ENCODE results near the gene CFAP61. TPM values are rescaled to one million over a fixed set of nuclear protein-coding genes. Genes with fewer than 3 reads are reported as not detected.

The CFAP61 gene
- polyA plus RNA-seq, 3 donors from 2014 or later, result 1.3 to 3.2 TPM; not detected in 1

- H3K4me3 Mint-ChIP-seq, result no peak overlapping the region
- DNase-seq, result no peak
- H3K9me3 Mint-ChIP-seq, result no peaks in the 10 kb centered on the region
- no peaks in the 10 kb centered on the region for H3K4me1 Mint-ChIP-seq
- H3K36me3 Mint-ChIP-seq, result peaks cover 0 to 4% (median 0%) of the 10 kb centered on the region in 3 donors
- H3K27ac Mint-ChIP-seq, result peak overlapping the region in 1 of 6 donors; percentile 12
- peaks cover 3 to 7% (median 3%) of the 10 kb centered on the region in 3 donors for H3K27me3 Mint-ChIP-seq (ENCODE audit: low read depth in 3 of 3)
Observed at GRCh38 chr20:20317621-20318364, 265.5 kb downstream of the CFAP61 start.

DNA sequence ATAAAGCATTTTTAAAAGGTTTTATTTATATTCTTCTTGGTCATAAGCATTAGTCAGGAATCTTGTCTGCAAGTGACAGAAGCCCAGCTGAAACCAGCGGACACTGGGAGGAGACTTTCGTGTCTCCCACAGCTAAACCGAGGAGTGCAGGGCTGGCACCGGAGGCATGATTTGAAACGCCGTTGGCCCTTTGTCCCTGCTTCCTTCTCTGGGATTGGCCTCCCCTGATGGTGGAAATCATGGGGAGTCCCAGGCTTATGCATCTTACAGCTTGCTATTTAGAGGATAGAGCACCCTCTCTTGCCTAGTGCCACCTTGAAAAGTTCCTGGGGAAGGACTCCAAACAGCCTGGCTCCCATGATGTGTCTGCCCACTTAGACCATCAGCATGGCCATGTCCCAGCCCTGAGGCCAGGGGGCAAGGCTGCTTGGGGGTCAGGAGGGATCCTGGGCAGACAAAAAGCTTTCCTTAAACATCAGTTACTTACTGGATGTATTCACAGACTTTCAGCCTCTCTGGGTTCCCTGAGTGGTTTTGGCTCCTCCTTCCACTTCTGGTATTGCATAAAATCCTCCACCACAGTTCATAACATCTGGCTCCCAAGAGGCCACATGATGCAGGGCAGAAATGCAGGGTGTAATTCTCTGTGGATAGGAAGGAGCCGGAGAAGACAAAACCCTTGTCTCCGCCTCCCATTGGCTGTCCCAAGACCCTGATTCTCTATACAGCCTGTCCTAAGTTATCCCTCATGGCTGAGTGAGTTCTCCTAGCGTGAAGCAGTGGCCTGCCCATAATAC is 266.2 kb downstream of the CFAP61 start:
- H3K4me3 Mint-ChIP-seq, result no peak overlapping the region
- no peaks in the 10 kb centered on the region for H3K9me3 Mint-ChIP-seq
- H3K4me1 Mint-ChIP-seq, result no peaks in the 10 kb centered on the region
- H3K27ac Mint-ChIP-seq, result no peak overlapping the region
- DNase-seq, result no peak
- peaks cover 0 to 4% (median 0%) of the 10 kb centered on the region in 3 donors for H3K36me3 Mint-ChIP-seq
- H3K27me3 Mint-ChIP-seq (ENCODE audit: low read depth in 3 of 3), result peaks cover 3 to 7% (median 3%) of the 10 kb centered on the region in 3 donors

DNA sequence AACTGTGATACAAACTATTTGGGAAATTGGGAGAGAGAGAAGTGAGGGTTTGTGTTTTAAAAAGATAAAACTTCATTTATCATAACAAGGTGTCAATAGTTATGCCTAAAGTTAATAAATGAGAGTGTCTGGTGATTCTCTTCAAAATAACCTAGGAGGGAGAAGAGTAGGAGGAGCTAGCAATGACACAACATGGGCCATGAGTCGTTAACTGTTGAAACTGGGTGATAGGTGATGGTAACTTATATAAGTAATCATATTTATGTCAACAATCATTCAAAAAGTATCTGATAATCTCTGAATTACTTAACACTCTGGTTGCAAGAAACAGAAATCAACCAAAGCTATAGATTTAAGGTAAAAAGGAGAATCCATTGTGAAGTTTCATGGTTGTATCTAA is 268.8 kb downstream of the CFAP61 start:
- H3K4me3 Mint-ChIP-seq, result no peak overlapping the region
- peaks cover 3 to 7% (median 3%) of the 10 kb centered on the region in 3 donors for H3K27me3 Mint-ChIP-seq (ENCODE audit: low read depth in 3 of 3)
- no peaks in the 10 kb centered on the region for H3K4me1 Mint-ChIP-seq
- H3K36me3 Mint-ChIP-seq, result peaks cover 0 to 4% (median 0%) of the 10 kb centered on the region in 3 donors
- DNase-seq, result no peak
- peaks cover 0 to 3% (median 0%) of the 10 kb centered on the region in 6 donors for H3K9me3 Mint-ChIP-seq
- H3K27ac Mint-ChIP-seq, result no peak overlapping the region

DNA sequence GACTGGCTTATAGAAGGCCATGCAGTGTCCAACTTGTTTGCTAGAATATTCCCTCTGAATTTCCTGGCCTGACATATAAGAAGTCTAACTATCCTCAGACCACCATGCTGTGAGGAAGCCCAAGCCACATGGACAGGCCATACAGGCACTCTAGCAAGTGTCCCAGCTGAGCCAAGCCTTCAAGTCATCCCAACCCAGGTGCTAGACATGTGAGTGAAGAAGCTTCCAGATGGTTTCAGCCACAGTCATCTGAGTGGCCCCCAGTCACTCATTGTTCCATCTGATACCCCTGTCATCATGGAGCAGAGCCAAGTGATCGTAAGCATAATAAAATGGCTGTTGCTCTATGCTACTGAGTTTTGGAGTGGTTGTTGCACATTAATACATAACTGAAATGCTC is 269.6 kb downstream of the CFAP61 start:
- Mint-ChIP-seq H3K36me3 (peaks cover 0 to 4% (median 0%) of the 10 kb centered on the region in 3 donors), H3K9me3 (peaks cover 0 to 3% (median 0%) of the 10 kb centered on the region in 6 donors), H3K27me3 (ENCODE audit: low read depth in 3 of 3) (peaks cover 2 to 7% (median 3%) of the 10 kb centered on the region in 3 donors), H3K4me3 (no peak overlapping the region), H3K4me1 (no peaks in the 10 kb centered on the region), H3K27ac (no peak overlapping the region)
- DNase-seq, result no peak

DNA sequence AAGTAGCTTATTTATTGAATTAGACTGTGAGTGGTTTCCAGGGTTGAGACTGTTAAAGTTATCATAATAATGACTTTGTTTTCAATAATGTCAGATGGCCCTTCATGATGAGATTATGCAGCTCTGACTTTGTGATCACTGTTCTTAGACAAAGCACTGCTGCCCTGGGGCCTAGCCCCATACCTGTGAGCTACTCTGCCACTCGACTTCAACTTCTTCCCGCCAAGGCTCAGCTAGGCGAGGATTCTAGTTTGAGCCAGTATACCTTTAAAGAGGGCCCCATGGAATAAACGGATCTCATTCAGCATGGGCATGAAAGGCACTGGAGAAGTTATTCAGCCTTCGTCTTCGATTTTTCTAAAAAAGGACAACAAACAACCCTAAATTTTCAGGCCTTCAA is 270.6 kb downstream of the CFAP61 start:
- H3K4me1 Mint-ChIP-seq, result no peaks in the 10 kb centered on the region
- H3K36me3 Mint-ChIP-seq, result peaks cover 0 to 4% (median 0%) of the 10 kb centered on the region in 3 donors
- H3K4me3 Mint-ChIP-seq, result no peak overlapping the region
- DNase-seq, result no peak
- H3K27ac Mint-ChIP-seq, result no peak overlapping the region
- H3K9me3 Mint-ChIP-seq, result peaks cover 0 to 3% (median 0%) of the 10 kb centered on the region in 6 donors
- H3K27me3 Mint-ChIP-seq (ENCODE audit: low read depth in 3 of 3), result peaks cover 0 to 7% (median 3%) of the 10 kb centered on the region in 3 donors

- Mint-ChIP-seq H3K9me3 (peaks cover 0 to 3% (median 0%) of the 10 kb centered on the region in 6 donors), H3K27ac (no peak overlapping the region), H3K4me3 (no peak overlapping the region), H3K27me3 (ENCODE audit: low read depth in 3 of 3) (peaks cover 0 to 4% (median 2%) of the 10 kb centered on the region in 3 donors), H3K36me3 (no peaks in the 10 kb centered on the region), H3K4me1 (no peaks in the 10 kb centered on the region)
- DNase-seq, result no peak
Observed at GRCh38 chr20:20327746-20328145, 275.4 kb downstream of the CFAP61 start.

DNA sequence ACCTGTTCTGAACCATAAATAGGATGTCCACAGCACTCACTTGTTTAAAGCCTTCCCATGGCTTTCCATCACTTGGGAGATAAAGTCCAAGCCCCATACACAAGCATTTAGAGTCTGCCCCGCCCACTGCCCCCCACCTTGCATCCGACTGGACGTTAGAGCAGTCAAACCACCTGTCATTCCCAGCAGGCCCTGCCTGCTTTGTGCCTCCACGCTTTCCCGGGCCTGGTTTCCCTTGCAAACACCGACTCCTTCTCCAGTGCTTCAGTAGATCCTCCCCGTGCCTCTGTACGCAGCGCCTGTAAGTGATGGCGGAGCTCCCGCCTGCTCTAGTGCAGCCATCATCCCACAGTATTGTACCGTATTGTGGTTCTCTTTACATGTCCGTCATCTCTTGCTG is 277.2 kb downstream of the CFAP61 start:
- Mint-ChIP-seq H3K4me1 (peaks cover 3% of the 10 kb centered on the region in 2 donors), H3K9me3 (no peaks in the 10 kb centered on the region), H3K27me3 (ENCODE audit: low read depth in 3 of 3) (peaks cover 0 to 4% (median 2%) of the 10 kb centered on the region in 3 donors), H3K27ac (no peak overlapping the region), H3K4me3 (no peak overlapping the region), H3K36me3 (no peaks in the 10 kb centered on the region)
- no peak for DNase-seq

DNA sequence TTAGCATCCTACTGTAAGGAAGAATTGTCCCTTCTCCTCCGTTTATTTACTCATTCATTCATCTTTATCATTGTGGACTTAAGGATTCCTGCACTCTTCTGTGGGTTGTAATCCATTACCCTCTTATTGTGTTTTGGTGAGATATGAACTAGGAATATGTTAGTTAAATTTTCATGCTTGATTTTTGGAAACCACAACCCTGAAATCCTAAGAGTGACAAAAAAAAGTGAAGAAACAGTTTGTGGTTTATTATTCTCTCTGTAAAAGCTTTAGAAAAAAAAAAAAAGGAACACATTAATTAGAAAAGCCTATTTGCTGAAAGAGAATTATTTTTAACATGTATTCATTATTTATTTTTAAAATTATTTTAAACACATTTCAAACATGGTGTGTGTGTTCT is 278.8 kb downstream of the CFAP61 start:
- Mint-ChIP-seq H3K4me1 (peaks cover 4 to 7% of the 10 kb centered on the region in 2 donors), H3K9me3 (peaks cover 0 to 5% (median 0%) of the 10 kb centered on the region in 6 donors), H3K4me3 (no peak overlapping the region), H3K36me3 (peaks cover 0 to 4% (median 0%) of the 10 kb centered on the region in 3 donors), H3K27me3 (ENCODE audit: low read depth in 3 of 3) (peaks cover 0 to 4% (median 2%) of the 10 kb centered on the region in 3 donors), H3K27ac (no peak overlapping the region)
- no peak for DNase-seq

DNA sequence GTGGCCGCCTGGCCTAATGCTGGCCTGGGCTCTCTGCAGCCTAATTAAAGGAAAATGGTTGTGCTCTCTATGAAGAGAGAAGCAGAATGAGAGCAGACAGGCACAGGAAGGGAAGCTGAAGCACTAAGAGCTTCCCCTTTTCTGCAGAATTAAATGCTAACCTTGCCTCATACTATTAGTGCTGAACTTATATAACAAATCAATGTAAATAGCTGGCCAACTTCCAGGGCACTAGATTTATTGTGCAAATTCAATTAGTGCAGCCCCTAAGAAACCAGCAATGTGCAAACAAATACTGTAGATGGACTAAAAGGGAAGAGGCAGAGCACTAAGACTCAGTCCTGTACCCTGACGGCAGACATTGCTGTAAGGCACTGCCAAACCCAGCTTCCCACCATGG is 279.5 kb downstream of the CFAP61 start:
- Mint-ChIP-seq H3K9me3 (peaks cover 0 to 5% (median 0%) of the 10 kb centered on the region in 6 donors), H3K4me1 (peaks cover 4 to 7% of the 10 kb centered on the region in 2 donors), H3K27ac (no peak overlapping the region), H3K4me3 (no peak overlapping the region), H3K36me3 (peaks cover 0 to 4% (median 0%) of the 10 kb centered on the region in 3 donors), H3K27me3 (ENCODE audit: low read depth in 3 of 3) (peaks cover 0 to 4% (median 2%) of the 10 kb centered on the region in 3 donors)
- no peak for DNase-seq

GRCh38 chr20:20333866-20334265 is 281.5 kb downstream of the CFAP61 start:
- Mint-ChIP-seq H3K27ac (no peak overlapping the region), H3K27me3 (ENCODE audit: low read depth in 3 of 3) (peaks cover 0 to 4% (median 2%) of the 10 kb centered on the region in 3 donors), H3K4me3 (no peak overlapping the region), H3K36me3 (peaks cover 0 to 7% (median 0%) of the 10 kb centered on the region in 3 donors), H3K9me3 (peaks cover 0 to 5% (median 0%) of the 10 kb centered on the region in 6 donors), H3K4me1 (peaks cover 4 to 7% of the 10 kb centered on the region in 2 donors)
- DNase-seq, result no peak

- peak in 1 of 3 donors; percentile 6 for DNase-seq
- Mint-ChIP-seq H3K4me1 (peaks cover 4 to 7% of the 10 kb centered on the region in 2 donors), H3K9me3 (peaks cover 0 to 5% (median 0%) of the 10 kb centered on the region in 6 donors), H3K27me3 (ENCODE audit: low read depth in 3 of 3) (peaks cover 0 to 4% (median 2%) of the 10 kb centered on the region in 3 donors), H3K27ac (no peak overlapping the region), H3K36me3 (peaks cover 0 to 7% (median 0%) of the 10 kb centered on the region in 3 donors), H3K4me3 (no peak overlapping the region)
Observed at GRCh38 chr20:20334489-20334888, 282.2 kb downstream of the CFAP61 start.

DNA sequence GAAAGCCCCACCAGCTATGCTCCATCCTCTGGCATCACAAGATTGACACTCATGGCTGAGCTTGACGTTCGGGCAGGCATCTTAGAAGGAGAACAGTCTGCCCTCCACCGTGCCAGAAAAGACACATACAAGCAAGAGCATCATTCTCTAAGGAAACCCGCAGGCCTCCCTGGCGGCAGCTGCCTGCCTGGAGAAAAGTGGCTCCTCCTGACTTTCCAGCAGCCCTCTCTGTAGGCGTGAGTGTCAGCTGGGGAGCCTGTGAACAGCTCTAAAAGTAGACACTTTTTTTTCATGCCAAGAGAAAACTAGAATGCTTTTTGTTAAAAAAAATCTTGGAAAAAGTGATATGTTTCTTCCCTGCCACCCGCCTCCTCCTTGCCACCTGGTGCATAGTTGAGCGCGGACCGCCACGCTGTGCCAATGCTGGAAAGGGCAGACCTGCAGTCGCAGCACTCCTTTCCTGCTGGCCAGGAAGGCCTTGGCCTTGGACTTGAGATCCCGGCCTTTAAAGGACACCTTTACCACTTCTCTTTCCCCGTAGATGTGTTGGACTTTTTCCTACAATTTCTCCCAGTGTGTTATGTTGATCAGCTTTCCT is 285.9 kb downstream of the CFAP61 start:
- DNase-seq, result no peak
- peaks cover 4 to 7% of the 10 kb centered on the region in 2 donors for H3K4me1 Mint-ChIP-seq
- peaks cover 0 to 5% (median 0%) of the 10 kb centered on the region in 6 donors for H3K9me3 Mint-ChIP-seq
- no peaks in the 10 kb centered on the region for H3K27me3 Mint-ChIP-seq (ENCODE audit: low read depth in 3 of 3)
- H3K4me3 Mint-ChIP-seq, result no peak overlapping the region
- no peak overlapping the region for H3K27ac Mint-ChIP-seq
- peaks cover 0 to 7% (median 0%) of the 10 kb centered on the region in 3 donors for H3K36me3 Mint-ChIP-seq

DNA sequence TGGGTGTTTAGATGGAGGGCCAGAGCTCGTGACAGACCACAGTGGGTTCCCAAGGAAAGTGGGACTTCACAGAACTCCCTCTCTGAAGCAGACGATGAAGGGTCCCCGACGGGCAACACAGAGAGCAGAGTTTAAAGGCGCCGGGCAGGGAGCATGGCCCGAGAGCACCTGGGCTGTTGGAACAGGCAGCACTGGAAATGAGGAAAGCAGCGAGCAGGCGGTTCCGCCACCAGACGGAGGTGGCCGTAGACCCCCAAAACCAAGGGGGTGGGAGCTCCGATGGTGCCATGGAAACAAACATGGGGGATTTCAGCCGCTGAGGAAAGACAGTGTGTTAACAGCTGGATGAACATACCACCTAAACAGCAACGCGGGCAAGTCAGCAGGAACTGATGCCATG is 288.1 kb downstream of the CFAP61 start:
- H3K4me1 Mint-ChIP-seq, result no peaks in the 10 kb centered on the region
- peaks cover 0 to 5% (median 0%) of the 10 kb centered on the region in 3 donors for H3K36me3 Mint-ChIP-seq
- no peak overlapping the region for H3K27ac Mint-ChIP-seq
- peaks cover 0 to 2% (median 2%) of the 10 kb centered on the region in 3 donors for H3K27me3 Mint-ChIP-seq (ENCODE audit: low read depth in 3 of 3)
- H3K4me3 Mint-ChIP-seq, result no peak overlapping the region
- DNase-seq, result no peak
- peaks cover 0 to 8% (median 0%) of the 10 kb centered on the region in 6 donors for H3K9me3 Mint-ChIP-seq

All from immature natural killer cell (primary cell).